Trophoblast cell (in vitro differentiated cells and primary cell): Measurements from ENCODE around the gene MLLT6.

Source experiments
- DNase-seq, 2 donors: peaks; one replicate each; pipeline ENCODE4 v3.0.0-alpha.2; 2016
- H2AFZ ChIP-seq: 2 replicates; pipeline ENCODE4 v1.6.1; 2013; ENCODE audit warnings: low read length, moderate library complexity, mild to moderate bottlenecking; ENCODE audit not compliant: insufficient read depth, poor library complexity
- H2AK5ac ChIP-seq: 2 replicates; pipeline ENCODE4 v1.6.1; 2013; ENCODE audit warnings: mild to moderate bottlenecking, low read length
- H2BK120ac ChIP-seq: 2 replicates; pipeline ENCODE4 v1.6.1; 2013; ENCODE audit warnings: low read length, mild to moderate bottlenecking, moderate library complexity; ENCODE audit not compliant: insufficient read depth, poor library complexity
- H2BK12ac ChIP-seq: 2 replicates; pipeline ENCODE4 v1.6.1; 2013; ENCODE audit warnings: mild to moderate bottlenecking, low read length, moderate library complexity
- H2BK5ac ChIP-seq: 2 replicates; pipeline ENCODE4 v1.6.1; 2013; ENCODE audit warnings: low read length, low read depth, moderate library complexity, mild to moderate bottlenecking; ENCODE audit not compliant: poor library complexity
- H3K14ac ChIP-seq: 2 replicates; pipeline ENCODE4 v1.6.1; 2013; ENCODE audit warnings: mild to moderate bottlenecking, low read length
- H3K18ac ChIP-seq: 2 replicates; pipeline ENCODE4 v1.6.1; 2013; ENCODE audit warnings: mild to moderate bottlenecking, low read length
- H3K23ac ChIP-seq: 2 replicates; pipeline ENCODE4 v1.6.1; 2013; ENCODE audit warnings: low read length
- H3K27ac ChIP-seq: 2 replicates; pipeline ENCODE4 v1.5.1; 2013; ENCODE audit warnings: low read depth, mild to moderate bottlenecking, inconsistent platforms, low read length, moderate library complexity
- H3K27me3 ChIP-seq: 2 replicates; pipeline ENCODE4 v1.6.1; 2013; ENCODE audit warnings: inconsistent platforms, mild to moderate bottlenecking, low read length, moderate library complexity; ENCODE audit not compliant: insufficient read depth
- H3K36me3 ChIP-seq, 2 experiments: 1 replicate in 1 of 2; 2 replicates in 1 of 2; pipeline ENCODE4 v1.6.1; 2013; ENCODE audit warnings: low read length in 2 of 2, mild to moderate bottlenecking in 2 of 2, moderate library complexity in 1 of 2; ENCODE audit not compliant: insufficient read depth in 2 of 2, control insufficient read depth in 1 of 2
- H3K4ac ChIP-seq: 2 replicates; pipeline ENCODE4 v1.6.1; 2013; ENCODE audit warnings: low read depth, mild to moderate bottlenecking, low read length, moderate library complexity
- H3K4me1 ChIP-seq, 2 experiments: 1 replicate in 1 of 2; 2 replicates in 1 of 2; pipeline ENCODE4 v1.6.1; 2013; ENCODE audit warnings: low read length in 2 of 2, mild to moderate bottlenecking in 2 of 2, moderate library complexity in 1 of 2; ENCODE audit not compliant: insufficient read depth in 2 of 2, control insufficient read depth in 1 of 2
- H3K4me2 ChIP-seq: 2 replicates; pipeline ENCODE4 v1.6.1; 2013; ENCODE audit warnings: inconsistent platforms, mild to moderate bottlenecking, low read length, moderate library complexity
- H3K4me3 ChIP-seq: 2 replicates; pipeline ENCODE4 v1.5.1; 2013; ENCODE audit warnings: mild to moderate bottlenecking, low read depth, low read length, inconsistent platforms
- H3K79me1 ChIP-seq: one replicate; pipeline ENCODE4 v1.6.1; 2013; ENCODE audit warnings: low read length
- H3K79me2 ChIP-seq: 2 replicates; pipeline ENCODE4 v1.6.1; 2013; ENCODE audit warnings: low read length, mild to moderate bottlenecking; ENCODE audit not compliant: control insufficient read depth, insufficient read depth, poor library complexity
- H3K9ac ChIP-seq: 2 replicates; pipeline ENCODE4 v1.6.1; 2013; ENCODE audit warnings: mild to moderate bottlenecking, low read length
- H3K9me3 ChIP-seq: 2 replicates; pipeline ENCODE4 v1.6.1; 2013; ENCODE audit warnings: low read depth, mild to moderate bottlenecking, control low read depth, inconsistent platforms, low read length; ENCODE audit not compliant: insufficient read depth
- H4K12ac ChIP-seq: 2 replicates; pipeline ENCODE4 v1.6.1; 2013; ENCODE audit warnings: low read depth, mild to moderate bottlenecking, low read length, moderate library complexity
- H4K8ac ChIP-seq: 2 replicates; pipeline ENCODE4 v1.6.1; 2013; ENCODE audit warnings: low read depth, mild to moderate bottlenecking, low read length, moderate library complexity
- H4K91ac ChIP-seq: one replicate; pipeline ENCODE4 v1.6.1; 2013; ENCODE audit warnings: low read depth, mild to moderate bottlenecking, low read length, moderate library complexity
- WGBS: extraction: QIAGEN DNeasy Blood & Tissue Kit; methylation state at CpG from one replicate; pipeline ENCODE4 v1.1.7; 2013; ENCODE audit warnings: missing lambda C conversion rate; ENCODE audit not compliant: insufficient read length, insufficient coverage; ENCODE audit errors: extremely low coverage; 5-methylcytosine and 5-hydroxymethylcytosine counted together

MLLT6 gene

GRCh38 chr17:38766341-38766740 lies 61.3 kb downstream of the MLLT6 start:
- no peak overlapping the region for H2BK12ac ChIP-seq
- H3K79me2 ChIP-seq, result no peaks in the 10 kb centered on the region
- no peak overlapping the region for H3K9ac ChIP-seq
- no peaks in the 10 kb centered on the region for H3K79me1 ChIP-seq
- H2AFZ ChIP-seq, result no peak overlapping the region
- H2BK120ac ChIP-seq, result no peak overlapping the region
- H4K12ac ChIP-seq, result no peak overlapping the region
- H4K8ac ChIP-seq, result no peak overlapping the region
- H3K27ac ChIP-seq, result no peak overlapping the region
- no peak overlapping the region for H2BK5ac ChIP-seq
- H4K91ac ChIP-seq, result no peak overlapping the region
- H3K4ac ChIP-seq, result no peak overlapping the region
- DNase-seq, result no peak
- H3K4me2 ChIP-seq, result no peak overlapping the region
- no peak overlapping the region for H3K23ac ChIP-seq
- H2AK5ac ChIP-seq, result no peak overlapping the region
- WGBS, result no CpG with 5 or more reads among the region's 5 CpGs
- H3K36me3 ChIP-seq, result peaks cover 61 to 80% of the 10 kb centered on the region in 2 experiments
- H3K27me3 ChIP-seq, result no peaks in the 10 kb centered on the region
- no peak overlapping the region for H3K4me3 ChIP-seq
- H3K18ac ChIP-seq, result no peak overlapping the region
- H3K14ac ChIP-seq, result no peak overlapping the region
- H3K9me3 ChIP-seq, result peaks cover 4% of the 10 kb centered on the region
- peaks cover 0 to 2% of the 10 kb centered on the region in 2 experiments for H3K4me1 ChIP-seq

GRCh38 chr17:38768417-38768816 lies 63.3 kb downstream of the MLLT6 start:
- WGBS, result no CpG with 5 or more reads among the region's 6 CpGs
- peaks cover 4% of the 10 kb centered on the region for H3K9me3 ChIP-seq
- H2BK12ac ChIP-seq, result no peak overlapping the region
- H3K4me2 ChIP-seq, result no peak overlapping the region
- H3K4me1 ChIP-seq, result peaks cover 0 to 2% of the 10 kb centered on the region in 2 experiments
- H3K79me2 ChIP-seq, result no peaks in the 10 kb centered on the region
- no peak overlapping the region for H3K4me3 ChIP-seq
- no peak overlapping the region for H2BK5ac ChIP-seq
- no peak overlapping the region for H3K27ac ChIP-seq
- H4K91ac ChIP-seq, result no peak overlapping the region
- H4K8ac ChIP-seq, result no peak overlapping the region
- H3K18ac ChIP-seq, result no peak overlapping the region
- H3K4ac ChIP-seq, result no peak overlapping the region
- no peak overlapping the region for H4K12ac ChIP-seq
- no peak overlapping the region for H2AK5ac ChIP-seq
- H3K27me3 ChIP-seq, result no peaks in the 10 kb centered on the region
- H3K9ac ChIP-seq, result no peak overlapping the region
- H2BK120ac ChIP-seq, result no peak overlapping the region
- peaks cover 54 to 72% of the 10 kb centered on the region in 2 experiments for H3K36me3 ChIP-seq
- no peak overlapping the region for H3K14ac ChIP-seq
- H2AFZ ChIP-seq, result no peak overlapping the region
- DNase-seq, result no peak
- no peak overlapping the region for H3K23ac ChIP-seq
- H3K79me1 ChIP-seq, result no peaks in the 10 kb centered on the region

GRCh38 chr17:38773258-38773657 lies 68.2 kb downstream of the MLLT6 start:
- no peak overlapping the region for H3K4ac ChIP-seq
- H3K9me3 ChIP-seq, result peaks cover 4% of the 10 kb centered on the region
- no peak overlapping the region for H3K4me3 ChIP-seq
- H3K23ac ChIP-seq, result no peak overlapping the region
- no peak overlapping the region for H2BK5ac ChIP-seq
- no peak overlapping the region for H2BK120ac ChIP-seq
- H2AK5ac ChIP-seq, result no peak overlapping the region
- H3K9ac ChIP-seq, result no peak overlapping the region
- no peak for DNase-seq
- peaks cover 55 to 65% of the 10 kb centered on the region in 2 experiments for H3K36me3 ChIP-seq
- H3K27me3 ChIP-seq, result no peaks in the 10 kb centered on the region
- H3K79me2 ChIP-seq, result no peaks in the 10 kb centered on the region
- no peak overlapping the region for H3K4me2 ChIP-seq
- no peak overlapping the region for H3K27ac ChIP-seq
- H3K79me1 ChIP-seq, result no peaks in the 10 kb centered on the region
- H3K18ac ChIP-seq, result no peak overlapping the region
- H3K4me1 ChIP-seq, result no peaks in the 10 kb centered on the region
- no peak overlapping the region for H4K8ac ChIP-seq
- no peak overlapping the region for H3K14ac ChIP-seq
- H4K12ac ChIP-seq, result no peak overlapping the region
- no peak overlapping the region for H2BK12ac ChIP-seq
- no peak overlapping the region for H2AFZ ChIP-seq
- H4K91ac ChIP-seq, result no peak overlapping the region

- H4K8ac ChIP-seq, result no peak overlapping the region
- H3K4me2 ChIP-seq, result no peak overlapping the region
- no peak for DNase-seq
- H3K9ac ChIP-seq, result no peak overlapping the region
- H2AFZ ChIP-seq, result no peak overlapping the region
- no peak overlapping the region for H3K23ac ChIP-seq
- no peak overlapping the region for H2BK5ac ChIP-seq
- no peaks in the 10 kb centered on the region for H3K79me1 ChIP-seq
- H3K4me1 ChIP-seq, result no peaks in the 10 kb centered on the region
- no peak overlapping the region for H3K4ac ChIP-seq
- no peak overlapping the region for H4K12ac ChIP-seq
- H3K79me2 ChIP-seq, result no peaks in the 10 kb centered on the region
- no peak overlapping the region for H3K27ac ChIP-seq
- no peak overlapping the region for H3K4me3 ChIP-seq
- peaks cover 67 to 79% of the 10 kb centered on the region in 2 experiments for H3K36me3 ChIP-seq
- H2BK12ac ChIP-seq, result no peak overlapping the region
- no peak overlapping the region for H3K14ac ChIP-seq
- H3K18ac ChIP-seq, result no peak overlapping the region
- no peak overlapping the region for H4K91ac ChIP-seq
- no peak overlapping the region for H2BK120ac ChIP-seq
- WGBS, result no CpG with 5 or more reads among the region's 7 CpGs
- no peaks in the 10 kb centered on the region for H3K9me3 ChIP-seq
- no peak overlapping the region for H2AK5ac ChIP-seq
- H3K27me3 ChIP-seq, result no peaks in the 10 kb centered on the region
These were observed 72.7 kb downstream of the MLLT6 start for GRCh38 chr17:38777641-38778250.
